Lower leg skin (tissue), 3 donors: ENCODE data around the gene ELMOD2.
"Not testable (repeated sequence)": the region's sequence is repeated elsewhere in the genome, so short reads cannot be mapped to it uniquely, and the experiment has no call there.

Experiments
- POLR2A ChIP-seq, 2 donors: fragments of 450-650 bp; IDR thresholded peaks; one replicate each; pipeline ENCODE4 v1.6.1; 2016 to 2017; ENCODE audit warnings: antibody characterized with exemption in 2 of 2, mild to moderate bottlenecking in 1 of 2, moderate library complexity in 1 of 2
- TF ChIP-seq, protein P1 (sequence below), 3 donors: fragments of 450-650 bp; IDR thresholded peaks; one replicate each; pipeline ENCODE4 v1.5.1; 2016; ENCODE audit warnings: antibody characterized with exemption in 3 of 3, mild to moderate bottlenecking in 3 of 3, moderate library complexity in 2 of 3

DNA sequence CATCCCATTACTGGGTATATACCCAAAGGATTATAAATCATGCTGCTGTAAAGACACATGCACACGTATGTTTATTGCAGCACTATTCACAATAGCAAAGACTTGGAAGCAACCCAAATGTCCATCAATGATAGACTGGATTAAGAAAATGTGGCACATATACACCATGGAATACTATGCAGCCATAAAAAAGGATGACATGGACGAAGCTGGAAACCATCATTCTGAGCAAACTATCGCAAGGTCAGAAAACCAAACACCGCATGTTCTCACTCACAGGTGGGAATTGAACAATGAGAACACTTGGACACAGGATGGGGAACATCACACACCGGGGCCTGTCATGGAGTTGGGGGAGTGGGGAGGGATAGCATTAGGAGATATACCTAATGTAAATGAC, 10.2 kb upstream of the ELMOD2 start:
- TF ChIP-seq POLR2A (IDR thresholded peaks at IDR 0.05) = not testable (repeated sequence)
- TF ChIP-seq, protein P1, sequence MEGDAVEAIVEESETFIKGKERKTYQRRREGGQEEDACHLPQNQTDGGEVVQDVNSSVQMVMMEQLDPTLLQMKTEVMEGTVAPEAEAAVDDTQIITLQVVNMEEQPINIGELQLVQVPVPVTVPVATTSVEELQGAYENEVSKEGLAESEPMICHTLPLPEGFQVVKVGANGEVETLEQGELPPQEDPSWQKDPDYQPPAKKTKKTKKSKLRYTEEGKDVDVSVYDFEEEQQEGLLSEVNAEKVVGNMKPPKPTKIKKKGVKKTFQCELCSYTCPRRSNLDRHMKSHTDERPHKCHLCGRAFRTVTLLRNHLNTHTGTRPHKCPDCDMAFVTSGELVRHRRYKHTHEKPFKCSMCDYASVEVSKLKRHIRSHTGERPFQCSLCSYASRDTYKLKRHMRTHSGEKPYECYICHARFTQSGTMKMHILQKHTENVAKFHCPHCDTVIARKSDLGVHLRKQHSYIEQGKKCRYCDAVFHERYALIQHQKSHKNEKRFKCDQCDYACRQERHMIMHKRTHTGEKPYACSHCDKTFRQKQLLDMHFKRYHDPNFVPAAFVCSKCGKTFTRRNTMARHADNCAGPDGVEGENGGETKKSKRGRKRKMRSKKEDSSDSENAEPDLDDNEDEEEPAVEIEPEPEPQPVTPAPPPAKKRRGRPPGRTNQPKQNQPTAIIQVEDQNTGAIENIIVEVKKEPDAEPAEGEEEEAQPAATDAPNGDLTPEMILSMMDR (IDR thresholded peaks at IDR 0.05) = not testable (repeated sequence)
